NCI-H2171 (cell line): Measurements from ENCODE around the gene KBTBD8.

ENCODE experiments used
- DNase-seq: peaks from one replicate; lab custom pipeline; 2025; lab: John Stamatoyannopoulos, UW

Gene KBTBD8

DNA sequence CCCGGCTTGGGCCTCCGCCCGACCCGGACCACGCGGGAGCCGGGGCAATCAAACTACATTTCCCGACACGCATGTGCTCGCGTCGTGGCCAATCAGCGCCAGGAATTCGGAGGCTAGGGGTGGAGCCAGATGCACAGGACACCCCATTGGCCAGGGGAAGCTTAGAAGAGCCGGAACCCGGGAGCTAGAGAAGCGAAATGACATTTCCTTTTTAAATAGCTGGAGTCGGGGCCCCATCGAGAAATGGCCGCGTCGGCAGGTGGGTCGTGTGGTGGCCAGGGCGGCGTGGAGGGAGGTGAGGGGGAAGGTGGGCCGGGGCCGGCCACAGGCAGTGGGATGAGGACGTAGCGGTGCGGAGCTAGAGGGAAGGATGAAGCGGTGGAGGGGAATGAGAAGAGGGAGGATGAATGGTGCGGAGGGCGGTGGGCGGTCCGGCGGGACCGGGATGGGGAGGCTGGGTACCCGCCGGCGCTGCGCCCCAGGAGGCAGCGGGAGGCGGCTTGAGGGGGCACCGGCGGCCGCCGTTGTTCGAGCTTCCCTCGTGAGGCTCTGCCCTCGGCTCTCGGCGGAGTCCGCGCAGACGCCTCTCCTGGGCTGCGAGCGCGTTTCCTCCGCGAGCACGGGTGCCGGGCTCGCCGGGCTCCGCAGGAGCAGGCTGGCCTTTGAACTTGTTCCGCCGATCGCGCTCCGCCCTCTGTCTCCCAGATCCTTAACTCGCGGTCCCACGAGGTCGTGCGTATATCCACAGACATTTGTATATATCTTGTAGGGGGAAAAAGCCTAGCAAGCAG lies at the start of gene KBTBD8:
Gene KBTBD8, plus strand, starts transcription at position 195 of the 791 bp plus-strand sequence. Its CDS starts 49 bp downstream, at position 244.
- peak; percentile 86 for DNase-seq

- DNase-seq, result no peak
Observed at GRCh38 chr3:66948838-66949237, 49.3 kb upstream of the KBTBD8 start.

- DNase-seq, result no peak
Observed at GRCh38 chr3:66949898-66950297, 48.2 kb upstream of the KBTBD8 start.

DNA sequence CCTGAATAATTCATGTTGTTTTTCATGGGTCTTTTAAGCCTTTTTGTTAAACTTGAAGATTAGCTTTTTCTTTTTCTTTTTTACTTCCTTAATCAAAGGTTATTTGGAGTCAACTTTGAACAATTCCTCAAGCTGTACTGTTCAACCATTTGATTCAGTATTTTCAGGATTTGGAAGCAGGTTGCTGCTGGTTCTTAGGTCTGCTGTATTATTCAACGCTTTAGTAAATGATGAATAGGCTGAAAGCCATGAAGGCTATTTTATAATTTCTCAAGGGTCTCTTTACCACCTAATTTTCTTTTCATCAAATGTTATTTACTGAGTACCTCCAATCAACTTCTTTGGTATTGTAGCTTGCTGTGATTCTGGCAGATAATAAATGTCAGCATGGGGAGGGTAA lies 45.8 kb upstream of the KBTBD8 start:
- DNase-seq, result no peak

DNA sequence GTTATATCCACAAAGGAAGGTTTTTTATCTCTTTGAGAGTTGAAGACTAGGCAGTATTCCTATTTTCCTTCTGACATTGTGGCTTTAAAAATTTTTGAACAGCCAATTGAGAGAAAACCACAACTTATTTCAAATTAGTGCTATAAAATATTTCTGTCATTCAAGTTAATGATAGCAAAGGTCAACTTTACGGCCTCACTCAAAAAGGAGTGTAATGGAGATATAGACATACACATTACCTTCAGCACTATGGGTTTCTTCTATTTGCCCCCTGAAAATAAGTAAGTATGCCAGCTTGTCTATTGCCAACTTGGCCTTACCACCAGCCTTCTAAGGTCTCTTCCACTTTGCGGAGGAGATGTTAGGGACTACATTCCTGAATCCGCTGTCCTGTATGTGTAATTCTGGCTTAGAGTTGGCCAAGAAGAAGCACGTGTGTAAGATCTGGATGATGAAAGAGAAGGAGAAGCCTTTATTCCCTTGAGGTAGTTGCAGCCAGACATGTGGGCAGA lies 44.1 kb upstream of the KBTBD8 start:
- DNase-seq, result no peak

- DNase-seq, result no peak
Observed at GRCh38 chr3:66956742-66957141, 41.4 kb upstream of the KBTBD8 start.

DNA sequence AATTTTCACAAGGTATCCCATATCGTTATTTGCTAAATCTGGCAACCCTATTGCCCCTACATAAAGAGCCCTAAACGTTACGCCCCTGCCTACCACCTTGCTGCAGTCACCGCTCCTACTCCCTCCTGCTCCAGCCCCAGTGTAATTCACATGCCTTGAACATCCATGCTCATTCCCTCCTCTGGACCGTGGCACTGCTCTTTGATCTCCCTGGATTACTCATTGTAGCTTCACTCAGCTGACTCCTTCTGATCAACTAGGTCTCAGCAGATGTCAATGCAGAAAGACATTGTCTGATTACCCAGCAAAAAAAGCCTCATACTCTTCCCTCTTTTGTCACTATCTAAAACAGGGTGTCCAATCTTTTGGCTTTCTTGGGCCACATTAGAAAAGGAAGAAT lies 40.7 kb upstream of the KBTBD8 start:
- DNase-seq, result no peak

DNA sequence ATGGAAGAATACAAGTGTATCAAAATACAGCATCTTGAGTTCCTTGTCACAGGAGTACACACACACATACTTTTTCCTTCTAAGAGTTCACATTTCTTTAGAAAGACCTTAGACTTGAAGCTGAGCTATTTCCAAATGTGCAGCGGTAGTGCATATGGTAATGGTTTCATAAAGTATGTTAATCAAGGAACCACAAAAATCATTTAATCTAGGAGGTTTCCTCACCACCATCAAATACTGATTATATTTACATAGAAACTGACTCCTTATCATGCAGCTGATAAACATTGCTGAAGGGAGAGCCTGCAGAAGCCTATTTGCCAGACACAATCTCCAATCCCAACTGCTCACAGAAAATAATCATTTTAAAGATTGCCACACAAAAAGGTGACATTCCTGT lies 40.0 kb upstream of the KBTBD8 start:
- DNase-seq, result no peak

DNA sequence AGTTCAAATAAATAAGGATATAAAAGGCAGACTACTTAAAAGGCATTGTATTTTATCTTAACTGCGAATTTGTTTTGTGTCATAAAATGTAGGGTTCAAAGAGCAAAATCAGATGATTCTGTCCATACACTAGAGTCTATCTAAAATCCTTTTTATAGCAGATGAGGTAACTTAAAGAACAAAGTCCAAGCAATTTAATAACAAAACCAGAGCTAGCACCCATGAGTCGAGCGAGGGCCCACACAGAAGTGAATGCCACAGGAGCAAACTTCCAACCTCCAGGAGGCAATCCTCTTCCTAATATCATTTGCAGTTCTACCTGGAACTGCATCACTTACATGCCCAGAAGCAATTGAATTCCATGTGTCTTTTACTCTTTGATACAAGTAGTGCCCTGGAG lies 35.4 kb upstream of the KBTBD8 start:
- DNase-seq, result no peak

DNA sequence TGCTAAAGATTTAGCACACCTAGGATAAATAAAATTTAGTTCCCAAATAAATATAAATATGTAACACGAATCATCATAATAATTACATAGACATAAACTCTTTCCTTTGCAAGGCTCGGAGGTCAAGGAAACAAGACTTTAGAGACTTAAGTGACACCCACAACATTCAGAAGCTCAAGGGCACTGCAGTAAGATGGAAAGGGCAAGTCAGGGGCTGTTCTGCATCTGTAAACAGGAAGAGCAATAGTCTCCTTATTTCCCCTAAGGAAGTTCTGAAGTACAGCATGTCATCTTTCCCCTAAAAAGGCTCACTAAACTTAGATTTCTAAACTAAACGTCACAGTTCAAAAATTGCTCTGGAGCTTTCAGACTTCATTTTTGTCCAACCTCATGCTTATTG lies 26.9 kb upstream of the KBTBD8 start:
- no peak for DNase-seq

DNA sequence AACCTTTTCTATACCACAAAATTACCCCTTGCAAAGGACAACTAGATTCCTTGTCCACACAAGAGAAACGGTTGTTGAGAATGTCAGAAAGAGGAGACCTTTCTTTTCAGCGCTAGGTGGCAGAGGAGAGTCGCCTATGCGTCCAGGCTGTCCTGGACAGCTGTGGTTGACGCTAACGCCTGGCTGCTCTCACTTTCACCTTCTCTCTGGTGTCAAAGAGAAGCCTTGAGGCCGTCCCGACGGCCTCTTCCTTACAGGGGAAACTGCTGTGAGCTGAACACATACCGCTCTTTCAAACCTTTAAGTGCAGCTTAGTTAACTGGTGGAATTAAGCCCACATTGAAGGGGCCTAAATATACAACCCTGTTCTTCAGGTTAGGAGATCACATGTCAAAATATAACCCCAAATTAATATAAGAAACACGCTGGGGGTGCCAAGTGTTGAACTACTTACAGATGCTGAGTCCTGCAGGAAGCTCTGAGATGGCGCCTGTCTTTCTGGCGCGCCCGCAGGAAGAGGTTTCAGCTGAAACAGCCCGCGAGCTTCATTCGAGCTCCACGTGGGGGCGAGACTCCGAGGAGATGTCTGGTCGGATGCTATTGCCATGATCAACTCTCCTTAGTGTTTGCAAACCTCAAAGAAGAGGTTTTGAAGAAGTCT lies 26.1 kb upstream of the KBTBD8 start:
- peak; percentile 27 for DNase-seq

DNA sequence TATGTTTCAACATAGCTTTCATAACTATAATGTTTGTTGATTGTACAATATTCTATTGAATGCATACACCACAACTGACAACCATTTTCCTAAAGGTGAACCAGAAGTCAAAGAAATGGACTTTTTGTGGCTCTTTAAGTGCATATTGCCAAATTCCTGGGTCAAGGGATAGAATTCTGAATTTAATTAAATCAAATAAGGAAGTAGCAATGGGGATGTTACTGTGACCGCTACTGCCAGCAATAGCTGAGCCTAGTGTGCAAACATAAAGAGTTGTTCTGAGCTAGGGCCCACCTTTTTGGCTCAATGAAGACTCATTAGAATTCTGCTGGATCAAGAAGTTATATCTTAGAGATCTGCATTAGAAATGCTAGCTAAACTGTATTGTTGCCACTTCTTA lies 17.3 kb upstream of the KBTBD8 start:
- no peak for DNase-seq

DNA sequence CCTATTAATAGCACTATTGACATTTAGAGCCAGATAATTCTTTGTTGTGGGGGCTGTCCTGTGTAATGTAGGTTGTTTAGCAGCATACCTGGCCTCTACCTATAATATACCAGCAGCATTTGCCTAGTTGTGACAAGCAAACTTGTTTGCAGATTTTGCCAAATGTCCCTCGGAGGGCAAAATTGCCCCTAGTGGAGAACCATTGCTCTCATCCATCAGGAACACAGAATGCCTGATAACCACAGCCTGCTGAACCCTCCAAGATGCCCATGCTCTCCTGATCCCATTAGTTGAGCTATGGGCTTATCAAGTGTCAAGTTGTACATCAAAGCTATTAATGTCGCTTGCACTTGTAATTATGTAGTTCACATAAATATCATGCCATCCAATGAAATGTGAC lies 15.0 kb upstream of the KBTBD8 start:
- no peak for DNase-seq

DNA sequence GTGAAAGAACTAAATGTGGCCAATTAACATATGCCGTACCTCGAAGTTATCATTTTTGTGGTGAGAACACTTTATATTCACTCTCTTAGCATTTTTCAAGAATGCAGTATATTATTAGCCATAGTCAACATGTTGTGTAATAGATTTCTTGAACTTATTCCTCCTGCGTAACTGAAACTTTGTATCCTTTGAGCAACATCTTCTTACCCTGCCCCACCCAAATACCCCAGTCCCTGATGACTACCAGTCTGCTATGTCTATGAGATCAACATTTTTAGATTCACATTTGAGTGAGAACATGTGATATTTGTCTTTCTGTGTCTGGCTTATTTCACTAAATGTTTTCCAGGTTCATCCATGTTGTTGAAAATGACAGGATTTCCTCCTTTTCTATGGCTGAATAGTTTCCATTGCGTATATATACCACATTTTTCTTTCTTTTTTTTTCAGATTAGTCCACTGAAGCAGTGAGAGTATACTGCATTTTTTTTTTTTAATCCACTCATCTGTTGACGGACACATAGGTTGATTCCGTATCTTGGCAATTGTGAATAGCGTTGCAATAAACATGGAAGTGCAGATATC lies 12.7 kb upstream of the KBTBD8 start:
- no peak for DNase-seq

DNA sequence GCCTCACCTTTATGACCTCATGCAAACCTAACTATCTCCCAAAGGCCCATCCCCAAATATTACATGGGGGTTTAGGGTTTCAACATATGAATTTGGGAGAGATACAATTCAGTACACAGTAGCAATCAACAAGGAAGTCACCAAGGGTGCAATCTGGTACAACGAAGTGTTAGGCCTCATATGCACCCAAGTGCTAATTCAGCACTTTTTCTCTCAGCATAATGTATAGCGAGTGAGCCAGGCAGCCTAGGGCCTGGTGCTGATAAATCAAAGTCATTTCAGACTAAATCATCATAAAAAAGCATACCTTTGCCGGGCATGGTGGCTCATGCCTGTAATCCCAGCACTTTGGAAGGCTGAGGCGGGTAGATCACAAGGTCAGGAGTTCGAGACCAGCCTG lies 11.7 kb upstream of the KBTBD8 start:
- DNase-seq, result no peak

DNA sequence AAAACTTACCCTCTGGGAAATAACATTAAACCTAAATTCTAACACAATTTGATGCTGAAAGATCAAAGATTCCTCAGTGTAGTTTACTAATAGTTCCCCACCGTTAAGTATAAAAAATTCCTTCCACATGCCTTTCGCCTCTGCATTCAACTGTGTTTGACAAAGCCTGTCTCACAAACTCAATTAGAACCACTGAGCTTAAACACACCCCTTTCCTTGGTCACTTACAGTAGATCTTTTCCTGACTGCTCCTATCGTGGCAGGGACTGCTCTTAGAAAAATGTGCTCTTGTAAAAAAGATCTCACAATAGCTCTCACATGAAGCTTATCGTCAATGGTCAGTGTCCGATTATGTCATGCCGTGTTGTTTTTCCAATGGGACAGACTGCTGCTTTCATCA lies 8.9 kb upstream of the KBTBD8 start:
- DNase-seq, result no peak

DNA sequence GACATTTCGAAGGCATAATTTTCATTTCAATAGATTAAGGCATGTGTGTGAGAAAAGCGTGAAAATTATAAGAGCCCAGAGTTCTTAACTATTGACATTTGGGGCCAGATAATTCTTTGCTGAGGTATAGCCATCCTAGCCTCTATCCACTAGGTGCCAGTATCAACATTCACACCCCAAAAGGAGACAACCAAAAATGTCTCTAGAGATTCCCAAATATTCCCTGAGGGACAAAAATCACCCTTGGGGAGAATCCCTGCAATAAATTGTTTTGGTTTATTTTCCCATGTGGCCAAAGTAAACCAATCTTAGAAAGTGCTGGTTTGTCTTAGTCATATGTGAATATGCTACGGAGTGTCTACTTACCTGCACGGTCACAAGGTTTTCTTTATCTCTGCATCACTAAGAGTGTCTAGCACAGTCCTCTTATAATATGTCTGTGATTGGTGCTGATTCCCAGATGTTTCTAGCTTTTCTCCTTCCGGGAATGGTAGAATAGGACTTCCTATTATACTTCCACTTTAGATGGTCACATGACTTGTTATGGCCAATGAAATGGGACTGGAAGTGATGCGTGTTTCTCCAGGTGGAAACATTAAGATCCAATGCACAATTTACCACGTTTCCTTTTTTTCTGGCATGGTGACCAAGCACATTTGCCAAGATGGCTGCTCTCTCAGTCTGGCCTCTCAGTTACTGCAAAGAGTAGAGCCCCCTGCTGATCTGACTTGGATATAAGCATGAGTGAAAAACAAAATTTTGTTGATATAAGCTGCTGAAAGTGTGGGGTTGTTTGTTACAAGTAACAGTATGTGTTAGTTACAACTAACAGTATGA lies 8.0 kb upstream of the KBTBD8 start:
- peak; percentile 10 for DNase-seq

DNA sequence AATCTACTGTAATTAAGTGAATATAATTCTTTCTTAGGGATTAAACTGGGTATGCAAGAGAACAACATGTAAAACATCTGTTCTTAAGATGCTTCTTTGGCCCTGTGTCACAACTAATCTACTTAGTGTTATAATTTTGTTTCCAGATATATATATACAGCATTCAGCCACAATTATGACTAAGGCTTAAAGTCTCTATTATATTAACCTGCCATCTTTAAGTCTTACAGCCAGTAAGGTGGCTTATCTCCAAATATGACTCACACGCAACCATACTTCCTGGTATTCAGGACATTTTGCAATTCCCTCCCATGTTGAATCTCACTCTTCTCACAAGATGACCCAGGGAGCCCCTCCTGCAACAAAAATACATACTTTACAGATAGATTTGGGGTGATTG lies 6.6 kb upstream of the KBTBD8 start:
- DNase-seq, result no peak

DNA sequence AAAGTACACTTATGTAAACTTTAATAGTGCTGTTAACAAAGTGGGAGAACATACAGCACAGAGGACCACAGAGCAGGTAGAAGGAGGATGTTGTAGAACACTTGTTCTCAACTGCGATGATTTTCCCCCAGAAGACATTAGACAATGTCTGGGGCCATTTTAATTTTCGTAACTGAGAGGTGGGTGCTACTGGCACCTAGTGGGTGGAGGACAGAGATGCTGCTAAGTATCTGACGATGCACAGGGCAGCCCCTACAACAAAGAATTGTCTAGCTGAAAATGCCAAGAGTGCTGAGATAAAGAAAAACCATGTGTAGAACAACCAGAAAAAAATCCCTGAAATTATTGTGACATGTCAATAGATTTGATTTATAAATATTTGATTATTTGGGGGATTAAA lies 5.0 kb upstream of the KBTBD8 start:
- no peak for DNase-seq

DNA sequence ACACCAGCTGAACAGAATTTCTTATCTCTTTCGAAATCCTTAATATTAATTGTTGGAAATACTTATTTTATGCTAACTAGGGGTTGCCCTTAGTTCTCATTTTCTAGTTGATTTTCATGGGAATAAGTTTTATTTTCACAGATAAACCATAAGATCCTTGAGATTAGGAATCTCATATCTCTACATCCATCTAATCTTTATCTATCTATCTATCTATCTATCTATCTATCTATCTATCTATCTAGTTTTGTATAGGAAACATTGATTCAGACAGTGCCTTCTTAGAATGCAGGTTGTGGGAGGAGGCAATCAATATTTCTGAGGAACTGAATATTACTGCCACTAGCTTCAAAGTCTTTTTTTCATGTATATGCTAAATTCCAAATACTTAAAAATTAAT lies 3.5 kb upstream of the KBTBD8 start:
- DNase-seq, result no peak

- DNase-seq, result no peak
Observed at GRCh38 chr3:66996696-66997095, 1.4 kb upstream of the KBTBD8 start.

GRCh38 chr3:66997560-66998112 lies 471 bp upstream of the KBTBD8 start:
- no peak for DNase-seq
